ENCODE measurements around the gene XIAP. TPM values are rescaled to one million over a fixed set of nuclear protein-coding genes. Genes with fewer than 3 reads are reported as not detected.
"Not testable (repeated sequence)": the region's sequence is repeated elsewhere in the genome, so short reads cannot be mapped to it uniquely, and the experiment has no call there.

XIAP gene
- total RNA-seq, 3 donors from 2014 or later, result 38.7 to 47.6 (median 44.2) TPM

DNA sequence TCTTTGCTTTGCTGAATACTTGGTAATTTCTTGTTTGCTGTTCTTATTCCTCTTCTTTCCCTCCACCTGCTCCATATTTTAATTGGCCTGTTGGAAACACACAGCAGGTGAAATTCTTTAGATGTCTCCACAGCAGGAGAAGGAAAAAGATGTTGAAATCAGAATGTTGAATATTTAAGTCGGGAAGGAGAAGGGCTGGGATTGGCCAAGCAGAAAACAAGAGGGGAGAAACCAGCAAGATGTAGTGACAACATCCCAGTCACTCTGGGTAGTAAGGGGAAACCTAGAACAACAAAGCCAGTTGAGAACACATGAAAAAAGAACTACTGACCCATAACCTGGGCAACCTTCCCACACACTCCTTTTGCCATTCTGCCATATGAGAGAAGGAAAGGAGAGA lies 64.3 kb downstream of the XIAP start:
- no peaks in the 10 kb centered on the region for H3K4me1 ChIP-seq
- no peak for DNase-seq (ENCODE audit: low spot score in 2 of 2)
- no peak overlapping the region for H3K4me3 ChIP-seq
- H3K36me3 ChIP-seq, result no peaks in the 10 kb centered on the region
- H3K27ac ChIP-seq, result no peak overlapping the region
- H3K9me3 ChIP-seq, result no peaks in the 10 kb centered on the region
- intact Hi-C loops (cut with DNase I; ENCODE audit: low total_unique reads), result no loop called here
- TF ChIP-seq POLR2AphosphoS5 (IDR thresholded peaks at IDR 0.05) (no peak), POLR2A (IDR thresholded peaks at IDR 0.05) (no peak), CTCF (IDR thresholded peaks at IDR 0.05) (no peak)
- no peaks in the 10 kb centered on the region for H3K27me3 ChIP-seq

DNA sequence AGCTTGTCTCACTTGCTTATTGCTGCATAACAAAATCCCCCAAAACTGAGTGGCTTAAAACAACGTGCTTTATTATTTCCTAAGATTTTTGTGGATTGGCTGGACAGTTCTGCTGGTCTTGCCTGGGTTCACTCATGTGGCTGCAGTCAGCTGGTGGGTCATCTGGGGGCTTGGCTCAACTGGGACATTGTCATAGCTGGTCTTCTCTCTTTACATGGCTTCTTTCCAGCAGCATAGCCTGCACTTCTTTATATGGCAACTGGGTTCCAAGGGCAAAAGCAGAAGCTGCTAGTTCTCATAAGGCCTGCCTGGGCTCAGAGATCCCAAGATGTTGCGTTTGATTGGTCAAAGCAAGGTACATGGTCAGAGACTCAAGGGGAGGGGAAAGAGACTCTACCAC lies 68.0 kb downstream of the XIAP start:
- TF ChIP-seq POLR2AphosphoS5 (IDR thresholded peaks at IDR 0.05) (no peak), POLR2A (IDR thresholded peaks at IDR 0.05) (no peak), CTCF (IDR thresholded peaks at IDR 0.05) (no peak)
- no peak for DNase-seq (ENCODE audit: low spot score in 2 of 2)
- Histone ChIP-seq H3K36me3 (no peaks in the 10 kb centered on the region), H3K4me3 (no peak overlapping the region), H3K27me3 (no peaks in the 10 kb centered on the region), H3K27ac (no peak overlapping the region), H3K4me1 (no peaks in the 10 kb centered on the region), H3K9me3 (peaks cover 0 to 8% of the 10 kb centered on the region in 2 donors)
- intact Hi-C loops (cut with DNase I; ENCODE audit: low total_unique reads), result no loop called here

DNA sequence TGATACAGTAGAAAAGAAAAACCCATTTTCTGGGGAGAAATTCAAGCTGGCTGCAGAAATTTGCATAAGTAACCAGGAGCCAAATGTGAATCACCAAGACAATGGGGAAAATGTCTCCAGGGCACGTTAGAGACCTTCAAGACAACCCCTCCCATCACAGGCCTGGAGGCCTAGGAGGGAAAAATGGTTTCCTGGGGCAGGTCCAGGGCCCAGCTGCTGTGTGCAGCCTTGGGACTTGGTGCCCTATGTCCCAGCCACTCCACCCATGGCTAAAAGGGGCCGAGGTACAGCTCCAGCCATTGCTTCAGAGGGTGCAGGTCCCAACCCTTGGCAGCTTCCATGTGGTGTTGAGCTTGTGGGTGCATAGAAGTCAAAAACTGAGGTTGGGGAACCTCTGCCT lies 72.2 kb downstream of the XIAP start:
- H3K4me1 ChIP-seq; H3K9me3 ChIP-seq; H3K4me3 ChIP-seq; H3K27me3 ChIP-seq; intact Hi-C loops (cut with DNase I; ENCODE audit: low total_unique reads); DNase-seq (ENCODE audit: low spot score in 2 of 2); H3K27ac ChIP-seq; H3K36me3 ChIP-seq: not testable (repeated sequence)

GRCh38 chrX:123943074-123943473 lies 83.2 kb downstream of the XIAP start:
- Histone ChIP-seq H3K36me3 (no peaks in the 10 kb centered on the region), H3K9me3 (no peaks in the 10 kb centered on the region), H3K27ac (no peak overlapping the region), H3K4me3 (no peak overlapping the region), H3K4me1 (no peaks in the 10 kb centered on the region), H3K27me3 (no peaks in the 10 kb centered on the region)
- intact Hi-C loops (cut with DNase I; ENCODE audit: low total_unique reads), result no loop called here
- TF ChIP-seq CTCF (IDR thresholded peaks at IDR 0.05) (no peak), POLR2A (IDR thresholded peaks at IDR 0.05) (no peak)
- no peak for DNase-seq (ENCODE audit: low spot score in 2 of 2)

GRCh38 chrX:123943488-123943887 lies 83.6 kb downstream of the XIAP start:
- no peak for TF ChIP-seq CTCF (IDR thresholded peaks at IDR 0.05)
- TF ChIP-seq POLR2A (IDR thresholded peaks at IDR 0.05), result no peak
- TF ChIP-seq POLR2AphosphoS5 (IDR thresholded peaks at IDR 0.05), result no peak
- Histone ChIP-seq H3K36me3 (no peaks in the 10 kb centered on the region), H3K27me3 (no peaks in the 10 kb centered on the region), H3K9me3 (no peaks in the 10 kb centered on the region), H3K4me1 (no peaks in the 10 kb centered on the region), H3K4me3 (no peak overlapping the region), H3K27ac (no peak overlapping the region)
- DNase-seq (ENCODE audit: low spot score in 2 of 2), result no peak
- intact Hi-C loops (cut with DNase I; ENCODE audit: low total_unique reads), result no loop called here

DNA sequence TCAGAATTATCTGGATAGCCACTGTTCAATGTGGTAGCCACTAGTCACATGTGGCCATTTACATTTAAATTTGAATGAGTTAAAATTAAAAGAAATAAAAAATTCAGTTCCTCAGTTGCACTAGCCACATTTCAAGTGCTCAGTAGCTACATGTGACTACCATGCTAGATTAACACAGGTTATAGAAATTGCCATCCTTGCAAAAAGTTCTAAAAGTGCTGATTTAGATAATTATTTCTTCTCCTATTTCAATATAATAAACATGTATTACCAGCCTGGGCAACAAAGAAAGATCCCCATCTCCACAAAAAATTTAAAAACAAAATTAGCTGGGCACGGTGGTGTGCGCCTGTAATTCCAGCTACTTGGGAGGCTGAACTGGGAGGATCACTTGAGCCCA lies 90.0 kb downstream of the XIAP start:
- Histone ChIP-seq H3K27me3 (no peaks in the 10 kb centered on the region), H3K4me3 (no peak overlapping the region)
- intact Hi-C loops (cut with DNase I; ENCODE audit: low total_unique reads), result no loop called here

More for the DNA sequence above, 90.0 kb downstream of the XIAP start:
- Histone ChIP-seq H3K27ac (no peak overlapping the region), H3K36me3 (no peaks in the 10 kb centered on the region), H3K9me3 (no peaks in the 10 kb centered on the region), H3K4me1 (no peaks in the 10 kb centered on the region)
- DNase-seq (ENCODE audit: low spot score in 2 of 2), result no peak
- no peak for TF ChIP-seq POLR2AphosphoS5 (IDR thresholded peaks at IDR 0.05)
- no peak for TF ChIP-seq POLR2A (IDR thresholded peaks at IDR 0.05)
- no peak for TF ChIP-seq CTCF (IDR thresholded peaks at IDR 0.05)

Measured in breast epithelium (tissue), 4 donors.